Measurements from ENCODE around the gene HOXB2. TPM values are rescaled to one million over a fixed set of nuclear protein-coding genes. Genes with fewer than 3 reads are reported as not detected.
A peak's percentile ranks its signal among the peaks of the same experiment; 100 is the strongest.

Gene HOXB2
- total and polyA plus RNA-seq, 3 donors from 2014 or later = 1.8 to 4.2 (median 3.3) TPM

GRCh38 chr17:48558057-48558830 is 13.3 kb upstream of the HOXB2 start:
- WGBS, 2 donors = 59 to 60% methylated on average over 13 of the region's 13 CpGs

GRCh38 chr17:48556576-48557401 is 11.9 kb upstream of the HOXB2 start:
- no peaks in the 10 kb centered on the region for H3K9me3 ChIP-seq
- no peaks in the 10 kb centered on the region for H3K27me3 ChIP-seq
- no peaks in the 10 kb centered on the region for H3K36me3 ChIP-seq (ENCODE audit: low read depth, missing control alignments)
- H3K4me1 ChIP-seq = no peaks in the 10 kb centered on the region
- WGBS, 2 donors = 57 to 74% methylated on average over 7 of the region's 7 CpGs
- TF ChIP-seq CTCF (IDR thresholded peaks at IDR 0.05) = no peak
- no peak overlapping the region for H3K27ac ChIP-seq
- DNase-seq = no peak
- intact Hi-C loops (cut with DNase I; ENCODE audit: low total_unique reads) = no loop called here
- no peak overlapping the region for H3K4me3 ChIP-seq

More at GRCh38 chr17:48558057-48558830, 13.3 kb upstream of the HOXB2 start:
- intact Hi-C loops (cut with DNase I; ENCODE audit: low total_unique reads) = no loop called here
- no peak overlapping the region for H3K4me3 ChIP-seq
- H3K36me3 ChIP-seq (ENCODE audit: low read depth, missing control alignments) = no peaks in the 10 kb centered on the region
- no peak overlapping the region for H3K27ac ChIP-seq
- H3K27me3 ChIP-seq = no peaks in the 10 kb centered on the region
- no peak for DNase-seq
- TF ChIP-seq POLR2A (IDR thresholded peaks at IDR 0.05) (no peak), CTCF (IDR thresholded peaks at IDR 0.05) (no peak)
- H3K9me3 ChIP-seq = no peaks in the 10 kb centered on the region
- H3K4me1 ChIP-seq = no peaks in the 10 kb centered on the region

GRCh38 chr17:48556229-48556575 is 11.3 kb upstream of the HOXB2 start:
- TF ChIP-seq POLR2A (IDR thresholded peaks at IDR 0.05) (no peak), CTCF (IDR thresholded peaks at IDR 0.05) (no peak)
- DNase-seq = no peak
- Histone ChIP-seq H3K36me3 (ENCODE audit: low read depth, missing control alignments) (no peaks in the 10 kb centered on the region), H3K27ac (no peak overlapping the region), H3K27me3 (no peaks in the 10 kb centered on the region), H3K4me3 (no peak overlapping the region), H3K4me1 (no peaks in the 10 kb centered on the region), H3K9me3 (no peaks in the 10 kb centered on the region)
- WGBS, 2 donors = 39 to 56% methylated on average over 5 of the region's 5 CpGs
- intact Hi-C loops (cut with DNase I; ENCODE audit: low total_unique reads) = no loop called here

- H3K27ac ChIP-seq = no peak overlapping the region
- WGBS, 2 donors = 6 to 10% methylated on average over 32 to 36 of the region's 36 CpGs
- H3K4me1 ChIP-seq = no peaks in the 10 kb centered on the region
- H3K4me3 ChIP-seq = peak overlapping the region; percentile 21 to 38
- H3K9me3 ChIP-seq = no peaks in the 10 kb centered on the region
- no peaks in the 10 kb centered on the region for H3K27me3 ChIP-seq
- TF ChIP-seq CTCF (IDR thresholded peaks at IDR 0.05) (no peak), POLR2A (IDR thresholded peaks at IDR 0.05) (no peak)
- intact Hi-C loops (cut with DNase I; ENCODE audit: low total_unique reads) = no loop called here
- H3K36me3 ChIP-seq (ENCODE audit: low read depth, missing control alignments) = no peaks in the 10 kb centered on the region
- DNase-seq = no peak
These were observed 10.6 kb upstream of the HOXB2 start for GRCh38 chr17:48555258-48556228.

Measured in testis (tissue), 3 donors.